GM12878 (cell line): ENCODE data around the gene CCDC127.

Experiments
- EZH2 ChIP-seq: IDR thresholded peaks from 2 replicates; pipeline ENCODE4 v1.6.1; 2012; ENCODE audit warnings: low read depth, mild to moderate bottlenecking, control low read depth, inconsistent platforms, low read length, borderline replicate concordance; ENCODE audit not compliant: control insufficient read depth
- SRF ChIP-seq, 2 experiments: IDR thresholded peaks; 2 replicates each; pipeline ENCODE4 v1.6.1; 2011; ENCODE audit warnings: low read depth in 2 of 2, low read length in 2 of 2, mild to moderate bottlenecking in 1 of 2, moderate library complexity in 1 of 2
- ZBTB33 ChIP-seq: fragments of 450-650 bp; IDR thresholded peaks from 2 replicates; pipeline ENCODE4 v1.6.1; 2017; ENCODE audit warnings: mild to moderate bottlenecking

GRCh38 chr5:156411-157072, 61.4 kb downstream of the CCDC127 start:
- TF ChIP-seq EZH2 (no peak), SRF (IDR thresholded peaks at IDR 0.05; ENCODE audit: low read depth in 2 of 2, low read length in 2 of 2) (no peak), ZBTB33 (no peak)
